GM19238 (cell line): ENCODE data around the gene TAC4.
"Not testable (repeated sequence)": the region's sequence is repeated elsewhere in the genome, so short reads cannot be mapped to it uniquely, and the experiment has no call there.

ENCODE experiments used
- DNase-seq: peaks from one replicate; pipeline ENCODE4 v3.0.0; 2011; ENCODE audit warnings: low spot score; ENCODE audit not compliant: insufficient read length

Gene TAC4

DNA sequence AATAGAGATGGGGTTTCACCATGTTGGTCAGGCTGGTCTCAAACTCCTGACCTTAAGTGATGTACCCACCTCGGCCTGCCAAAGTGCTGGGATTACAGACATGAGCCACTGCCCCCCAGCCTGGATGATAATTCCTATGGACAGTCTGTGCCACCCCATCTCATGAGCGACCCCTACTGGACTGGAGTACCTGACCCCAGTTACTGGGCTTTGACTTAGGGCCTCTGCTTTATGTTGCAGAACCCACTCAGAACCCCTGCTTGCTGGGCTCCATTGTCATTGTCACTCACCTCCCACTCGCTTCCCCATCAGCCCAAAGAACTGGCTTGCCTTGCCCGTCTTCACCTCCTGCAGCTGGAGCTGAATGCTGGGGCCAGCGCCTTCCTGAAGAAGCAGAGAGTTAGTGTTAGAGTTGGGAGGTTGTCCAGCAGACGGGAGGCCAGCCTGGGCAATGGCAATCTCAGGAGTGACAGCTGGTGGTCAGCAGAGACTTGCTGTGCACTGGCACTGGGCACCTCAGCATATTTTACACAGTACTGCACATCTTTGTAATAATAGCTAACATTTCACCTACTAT lies 4.0 kb downstream of the TAC4 start:
- DNase-seq, result no peak

DNA sequence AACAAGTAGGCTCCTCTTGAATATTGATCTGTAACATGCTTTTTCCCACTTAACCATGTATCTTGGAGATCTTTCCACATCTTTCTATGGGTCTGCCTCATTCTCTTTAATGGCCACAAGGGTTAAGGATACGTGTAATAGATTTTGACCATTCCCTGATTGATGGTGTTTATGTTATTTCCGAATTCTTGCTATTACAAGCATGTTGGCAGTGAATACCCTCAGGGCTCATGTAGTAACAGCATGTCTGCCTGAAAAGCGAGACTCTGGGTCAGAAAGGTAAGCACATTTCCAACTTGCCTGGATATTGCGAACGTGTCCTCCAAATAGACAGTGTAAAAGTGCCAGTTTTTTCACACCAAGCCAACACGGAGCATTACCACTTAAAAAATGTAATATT lies 5.0 kb downstream of the TAC4 start:
- DNase-seq, result no peak

DNA sequence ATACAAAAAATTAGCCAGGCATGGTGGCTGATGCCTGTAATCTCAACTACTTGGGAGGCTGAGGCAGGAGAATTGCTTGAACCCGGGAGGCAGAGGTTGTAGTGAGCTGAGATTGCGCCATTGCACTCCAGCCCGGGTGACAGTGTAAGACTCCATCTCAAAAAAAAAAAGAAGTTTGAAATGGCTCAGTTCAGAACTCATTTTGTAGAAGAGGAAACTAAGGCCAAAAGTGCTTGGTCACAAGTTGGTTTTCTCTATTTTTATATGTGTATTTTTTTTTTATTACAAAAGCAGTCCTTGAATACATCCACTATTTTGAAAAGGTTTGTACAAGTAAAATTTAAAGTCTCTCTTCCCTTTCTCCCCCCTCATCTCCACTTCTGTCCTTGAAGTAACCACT lies 5.5 kb downstream of the TAC4 start:
- no peak for DNase-seq

DNA sequence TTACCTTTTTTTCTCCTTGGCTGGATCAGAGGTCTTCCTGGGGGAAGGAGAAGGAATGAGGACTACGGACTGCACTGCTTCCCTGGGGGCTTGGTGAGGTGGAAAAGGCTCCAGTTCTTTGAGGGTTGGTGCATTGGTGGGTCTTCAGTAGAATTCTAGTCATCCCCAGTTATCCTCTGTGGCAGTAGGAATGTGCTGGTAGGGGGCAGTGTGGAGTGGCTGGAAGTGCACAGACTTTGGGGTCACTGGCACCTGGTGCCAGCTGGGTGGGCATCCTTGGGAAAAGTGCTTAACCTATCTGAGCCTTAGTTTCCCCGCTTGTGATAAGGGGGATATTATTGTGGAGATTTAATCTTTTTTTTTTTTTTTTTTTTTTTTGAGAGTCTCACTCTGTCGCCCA lies 6.3 kb downstream of the TAC4 start:
- no peak for DNase-seq

DNA sequence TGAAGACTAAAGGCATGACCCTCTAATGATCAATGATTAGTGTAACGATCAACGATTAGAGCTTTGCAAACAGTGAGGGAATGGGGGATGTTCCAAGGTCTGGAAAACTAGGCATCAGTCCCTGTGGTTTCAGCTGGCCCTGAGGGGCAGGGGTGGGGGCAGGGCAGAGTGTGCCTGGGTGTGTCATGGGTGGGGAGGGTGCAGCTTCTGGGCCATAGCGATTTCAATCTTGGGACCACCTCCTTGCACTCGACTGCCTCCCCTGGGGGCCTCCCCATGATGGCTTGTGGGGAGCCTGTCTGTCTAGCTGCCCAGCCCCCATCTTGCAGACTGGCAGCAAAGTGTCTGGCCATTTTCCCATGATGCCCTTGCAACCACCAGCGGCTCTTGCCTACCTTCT lies 8.4 kb downstream of the TAC4 start:
- no peak for DNase-seq

DNA sequence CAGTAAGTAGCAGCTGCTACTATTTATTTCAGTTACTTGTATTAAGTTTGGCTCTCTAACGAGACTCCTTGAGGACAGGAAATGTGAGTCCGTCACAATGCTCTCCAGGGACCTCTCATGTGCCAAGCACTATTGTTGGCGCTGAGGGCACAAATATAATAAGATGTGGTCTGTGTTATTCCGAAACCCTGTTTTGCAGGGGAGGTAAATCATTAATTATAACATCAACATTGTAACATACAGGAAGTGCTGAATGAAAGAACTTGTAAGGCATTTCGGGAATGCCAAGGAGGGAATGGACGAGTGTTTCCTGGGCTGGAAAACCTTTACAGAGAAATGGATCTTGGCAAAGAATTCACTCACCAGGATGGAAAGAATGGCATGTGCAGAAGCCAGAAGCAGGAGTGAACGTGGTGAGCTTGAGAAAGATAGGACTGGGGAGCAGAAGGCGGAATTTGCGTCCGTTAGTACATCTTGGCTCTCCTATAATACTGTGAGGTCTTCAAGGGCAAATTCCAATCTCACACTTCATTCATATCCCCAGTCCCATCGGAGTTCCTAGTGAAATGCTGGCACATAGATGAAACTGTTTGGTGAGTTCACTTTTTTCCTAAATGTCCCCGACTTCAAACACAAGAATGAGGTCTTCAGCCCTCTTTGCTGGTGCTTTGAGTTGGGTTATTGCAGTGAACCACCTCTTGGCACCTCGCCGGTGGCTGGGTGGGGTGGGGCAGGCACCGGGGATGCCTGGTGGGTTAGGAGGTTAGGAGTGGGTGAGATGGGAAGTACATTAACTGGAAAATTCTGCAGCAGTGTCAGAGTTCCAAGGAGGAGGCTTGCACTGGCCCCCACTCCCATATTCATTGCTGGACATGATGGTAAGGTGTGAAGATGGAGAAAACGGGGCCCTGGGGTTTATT lies 11.5 kb downstream of the TAC4 start:
- DNase-seq, result no peak

DNA sequence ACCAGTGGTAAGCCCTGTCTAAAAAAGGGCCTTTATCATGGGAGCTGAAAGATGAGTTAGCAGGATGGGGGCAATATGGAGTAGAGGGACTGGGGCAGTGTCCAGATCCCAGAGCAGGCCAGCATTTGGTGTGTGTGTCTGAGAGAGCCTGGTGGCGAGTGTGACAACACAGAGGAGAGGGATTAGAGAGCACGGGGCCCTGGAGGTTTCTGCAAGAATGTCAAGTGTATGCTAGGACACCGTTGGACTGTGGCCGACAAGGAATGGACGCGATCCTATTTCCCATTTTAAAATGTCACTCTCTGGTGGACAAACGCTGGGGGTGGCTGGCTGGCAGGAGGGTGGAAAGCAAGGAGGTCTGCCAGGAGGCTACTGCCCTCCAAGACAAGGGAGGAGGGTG lies 12.4 kb downstream of the TAC4 start:
- DNase-seq, result no peak

DNA sequence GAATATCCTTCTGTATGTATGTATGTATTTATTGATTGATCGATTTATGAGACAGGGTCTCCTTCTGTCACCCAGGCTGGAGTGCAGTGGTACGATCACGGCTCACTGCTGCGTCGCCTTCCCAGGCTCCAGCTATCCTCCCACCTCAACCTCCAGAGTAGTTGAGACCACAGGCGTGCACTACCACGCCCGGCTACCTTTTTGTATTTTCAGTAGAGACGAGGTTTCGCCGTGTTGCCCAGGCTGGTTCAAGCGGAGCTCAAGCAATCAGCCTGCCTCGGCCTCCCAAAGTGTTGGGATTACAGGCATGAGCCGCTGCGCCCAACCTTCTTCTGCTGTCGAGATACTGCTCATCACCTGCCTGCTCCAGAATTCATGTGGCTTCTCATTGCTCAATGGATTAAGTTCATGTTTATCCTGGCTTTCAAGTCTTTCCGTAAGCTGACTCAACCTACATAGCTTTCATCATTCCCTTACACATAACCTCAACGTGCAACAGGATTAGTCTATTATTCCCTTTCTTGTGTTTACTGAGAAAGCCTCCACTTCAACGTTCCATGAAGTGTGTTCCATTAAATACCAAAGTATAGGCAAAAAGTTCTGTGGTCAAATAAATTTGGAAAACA lies 13.6 kb downstream of the TAC4 start:
- no peak for DNase-seq

DNA sequence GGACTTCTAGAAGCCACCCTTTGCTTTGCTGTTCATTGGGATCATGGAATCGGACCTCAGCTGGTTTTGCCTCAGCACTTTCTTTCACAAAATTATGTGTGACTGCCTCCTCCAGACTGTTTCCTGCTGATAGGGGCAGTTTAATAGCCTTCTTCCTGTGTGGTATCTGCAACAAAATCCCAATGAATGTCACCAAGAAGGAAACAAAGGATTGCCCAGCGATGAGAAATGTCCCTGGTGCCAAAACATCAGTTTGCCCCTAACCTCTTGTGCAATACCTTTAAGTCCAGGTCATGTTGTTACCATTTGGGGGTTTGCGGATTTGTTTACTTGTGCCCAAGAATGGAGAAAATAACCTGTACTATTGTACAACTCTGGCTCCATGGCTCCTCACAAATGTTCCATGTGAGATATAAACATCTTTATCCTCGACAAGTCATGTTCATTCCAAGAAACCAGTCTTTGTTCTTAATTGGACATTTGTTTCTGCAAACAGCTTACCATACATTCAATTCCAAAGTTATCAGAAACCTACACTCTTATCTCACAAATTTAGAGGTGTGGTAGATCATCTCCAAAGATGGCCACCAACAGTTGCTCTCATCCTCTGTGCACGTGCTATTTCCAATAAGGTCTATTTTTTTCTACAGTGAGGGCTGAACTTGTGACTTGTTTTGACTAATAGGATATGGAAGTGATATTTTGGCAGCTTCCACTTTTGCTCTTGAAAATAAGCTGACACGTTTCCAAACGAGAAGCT lies 14.8 kb downstream of the TAC4 start:
- DNase-seq, result no peak

DNA sequence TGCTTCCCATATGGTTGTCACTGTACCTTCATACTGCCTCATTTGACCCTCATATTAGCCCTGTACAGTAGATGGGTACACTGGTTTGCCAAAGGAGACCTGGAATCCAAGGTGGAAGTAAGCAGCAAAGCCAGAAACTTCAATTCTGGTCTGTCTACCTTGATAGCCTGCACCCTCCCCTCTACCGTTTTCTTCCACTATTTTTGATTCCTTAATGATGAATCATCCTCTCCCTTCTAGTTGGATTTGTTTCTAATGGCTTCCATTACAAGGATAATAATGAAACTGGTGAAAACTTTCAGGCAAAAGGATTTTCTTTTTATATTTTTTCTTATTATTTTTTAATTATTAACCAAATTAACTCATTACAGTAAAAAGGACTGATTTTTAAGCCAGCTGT lies 17.3 kb downstream of the TAC4 start:
- DNase-seq, result no peak

DNA sequence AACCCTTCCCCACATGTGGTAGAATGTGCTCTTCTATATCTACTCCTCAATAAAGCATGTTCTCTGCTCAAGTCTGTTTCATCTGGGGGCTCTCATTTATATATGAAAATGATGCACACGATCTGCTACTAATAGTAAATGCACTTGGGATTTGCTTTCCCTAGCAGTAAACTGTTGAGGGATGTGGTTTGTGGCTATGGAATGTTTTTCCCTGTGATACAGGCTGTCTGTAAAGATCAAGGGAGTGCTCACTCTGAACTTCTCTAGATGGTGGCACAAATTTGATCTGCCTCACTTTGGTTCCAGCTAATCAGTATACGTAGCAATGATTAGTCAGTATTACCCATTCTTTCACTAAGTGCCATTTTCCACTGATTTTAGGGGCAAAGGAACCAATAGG lies 18.8 kb downstream of the TAC4 start:
- DNase-seq, result no peak

DNA sequence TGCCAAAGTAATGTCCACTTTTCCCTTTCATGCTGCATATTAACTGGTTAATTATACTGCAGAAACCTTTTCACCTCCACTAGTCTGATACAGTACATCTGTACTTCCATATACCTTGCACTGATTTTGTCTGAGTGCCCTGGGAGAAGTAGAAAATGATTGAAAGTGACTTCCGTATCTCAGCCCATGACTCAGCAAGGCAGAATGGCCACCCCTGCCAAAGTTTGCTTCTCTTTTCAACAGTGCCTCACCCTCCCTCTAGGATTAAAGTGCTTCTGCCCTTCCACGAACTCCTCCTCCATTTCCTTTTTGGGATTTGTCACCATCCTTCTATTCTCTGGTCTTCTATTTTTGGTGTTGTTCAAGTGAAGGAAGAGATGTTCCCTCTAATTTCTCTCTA lies 19.5 kb downstream of the TAC4 start:
- not testable (repeated sequence) for DNase-seq

DNA sequence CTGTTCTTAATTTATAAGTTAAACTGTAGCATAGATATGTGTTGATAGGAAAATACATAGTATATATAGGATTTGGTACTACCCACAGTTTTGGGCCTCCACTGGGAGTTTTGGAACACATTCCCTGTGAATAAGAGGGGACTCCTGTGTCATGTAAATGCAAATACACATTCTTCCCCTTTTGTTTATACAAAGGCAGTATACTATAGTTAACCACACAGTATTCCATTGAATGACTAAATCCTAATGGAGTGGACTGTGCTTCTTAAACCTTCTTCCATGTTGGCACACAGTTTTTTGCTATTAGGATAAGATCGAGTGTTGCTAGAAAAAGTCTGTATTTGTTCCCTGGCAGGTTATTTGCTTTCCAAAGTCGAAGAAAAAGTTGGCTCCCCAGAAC lies 22.2 kb downstream of the TAC4 start:
- no peak for DNase-seq

DNA sequence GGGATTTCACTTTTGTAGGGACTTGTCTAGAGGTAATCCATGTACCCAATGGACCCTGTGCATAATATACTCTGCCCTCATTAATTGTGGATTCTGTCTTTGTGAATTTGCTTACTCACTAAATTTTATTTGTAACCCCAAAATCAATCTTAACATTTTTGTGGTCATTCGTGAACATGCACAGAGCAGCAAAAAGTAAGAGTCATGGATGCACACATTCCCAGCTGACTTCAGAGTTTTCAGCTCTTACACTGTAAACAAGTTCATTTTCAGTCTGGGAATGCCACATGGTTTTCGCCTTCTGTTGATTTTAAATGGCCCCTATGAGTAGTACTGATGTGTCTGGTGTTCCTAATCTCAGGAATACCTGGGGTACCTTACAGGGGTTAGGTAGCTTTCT lies 24.3 kb downstream of the TAC4 start:
- no peak for DNase-seq

DNA sequence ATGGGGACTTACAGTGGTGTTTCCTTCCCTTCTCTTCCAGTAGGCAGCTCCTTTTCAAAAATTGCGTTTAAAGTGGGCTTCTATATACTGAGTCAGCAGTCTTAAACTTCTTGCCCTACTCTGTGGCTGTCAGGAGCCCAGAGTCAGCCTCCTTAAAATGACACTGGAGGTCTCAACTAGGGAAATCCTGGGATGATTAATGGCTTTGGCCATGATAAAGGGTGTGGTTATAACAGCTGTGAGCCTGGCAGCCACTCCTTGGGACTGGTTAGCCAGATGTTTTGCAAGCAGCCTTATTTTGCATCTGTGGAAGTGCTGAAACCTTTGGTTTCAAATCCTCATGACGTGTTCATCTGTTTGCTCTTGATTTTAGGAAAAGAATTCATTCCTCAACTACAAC lies 25.0 kb downstream of the TAC4 start:
- no peak for DNase-seq

DNA sequence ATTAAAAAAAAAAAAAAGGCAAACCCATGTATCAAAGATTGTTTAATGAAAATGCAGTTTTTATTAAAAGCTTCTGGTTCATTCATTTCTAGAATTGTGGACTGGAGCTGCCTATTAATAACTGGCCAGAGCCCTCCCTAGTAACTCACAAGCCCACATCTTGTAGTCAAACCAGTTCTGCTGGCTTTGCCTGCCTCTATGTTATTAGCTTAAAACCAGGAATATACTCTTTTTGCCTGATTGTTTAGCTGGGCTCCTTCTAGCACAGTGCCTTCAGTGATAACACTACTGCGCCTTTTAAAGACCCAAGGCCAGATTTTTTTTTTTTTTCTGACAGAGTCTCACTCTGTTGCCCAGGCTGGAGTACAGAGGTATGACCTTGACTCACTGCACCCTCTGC lies 26.0 kb downstream of the TAC4 start:
- no peak for DNase-seq

DNA sequence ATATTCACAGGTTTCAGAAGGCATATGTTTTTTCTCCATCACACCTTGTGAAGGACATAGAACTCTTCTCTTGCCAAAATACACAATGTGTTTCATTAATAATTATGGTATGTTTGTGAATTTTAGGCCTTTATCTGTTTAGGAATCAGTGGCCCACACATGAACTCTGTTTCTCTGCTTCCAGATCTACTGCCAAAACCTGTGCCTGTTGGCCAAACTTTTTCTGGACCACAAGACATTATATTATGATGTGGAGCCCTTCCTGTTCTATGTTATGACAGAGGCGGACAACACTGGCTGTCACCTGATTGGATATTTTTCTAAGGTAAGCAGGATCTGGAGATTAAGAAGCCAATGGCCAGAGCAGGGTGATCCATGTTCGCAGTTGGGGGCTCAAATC lies 26.4 kb downstream of the TAC4 start:
- no peak for DNase-seq

DNA sequence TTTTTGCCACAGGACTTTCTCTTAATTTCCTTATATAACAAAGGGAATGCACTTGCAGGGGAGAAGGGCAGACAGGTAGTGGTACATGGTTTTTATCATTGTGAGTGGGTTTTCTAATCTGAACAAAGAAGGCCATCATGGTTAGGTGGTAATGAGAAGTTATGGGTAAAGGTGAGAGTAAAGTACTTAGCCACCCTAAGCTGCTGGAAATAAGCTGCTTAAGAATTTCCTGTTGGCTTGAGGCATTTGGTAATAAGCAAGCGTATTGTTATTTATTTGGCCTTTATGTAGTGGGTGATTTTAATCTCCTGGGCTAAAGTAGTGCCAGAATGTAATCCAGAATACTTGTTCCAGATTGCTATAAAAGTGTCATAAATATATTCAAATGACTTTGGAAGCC lies 27.1 kb downstream of the TAC4 start:
- no peak for DNase-seq

DNA sequence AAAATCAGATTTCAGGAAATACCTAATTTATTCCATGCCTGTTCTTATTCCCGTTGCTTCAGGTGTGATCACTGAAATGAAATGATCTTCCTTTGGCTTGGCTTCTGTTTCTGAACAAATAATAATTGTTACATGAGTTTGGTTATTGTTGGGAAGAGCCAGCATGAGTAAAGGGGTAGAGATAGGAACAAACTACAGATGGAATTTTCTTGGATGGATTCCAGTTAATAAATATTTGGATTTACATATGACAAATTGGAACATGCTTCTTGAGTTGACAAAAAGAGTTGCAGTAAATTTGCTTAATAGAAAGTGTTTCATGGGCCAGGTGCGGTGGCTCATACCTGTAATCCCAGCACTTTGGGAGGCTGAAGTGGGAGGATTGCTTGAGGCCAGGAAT lies 28.2 kb downstream of the TAC4 start:
- no peak for DNase-seq

DNA sequence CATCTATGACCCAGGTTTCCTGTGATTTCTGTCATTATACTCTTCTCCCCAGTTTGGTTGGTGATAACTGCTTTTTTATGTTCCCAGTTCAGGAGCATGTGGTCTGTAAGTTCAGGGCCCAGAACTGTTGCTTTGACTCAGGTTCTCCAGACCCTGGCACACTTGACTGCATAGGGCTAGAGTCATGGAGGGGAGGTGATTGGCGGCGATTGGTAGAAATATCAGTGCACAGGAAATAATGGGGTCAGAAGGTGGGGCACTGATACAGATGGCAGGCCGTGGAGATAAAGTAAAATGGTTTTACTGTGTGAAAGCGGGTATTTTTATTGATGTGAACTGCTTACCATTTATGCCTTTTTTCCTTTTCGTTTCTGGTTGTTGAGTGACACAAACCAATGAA lies 28.7 kb downstream of the TAC4 start:
- DNase-seq, result no peak

DNA sequence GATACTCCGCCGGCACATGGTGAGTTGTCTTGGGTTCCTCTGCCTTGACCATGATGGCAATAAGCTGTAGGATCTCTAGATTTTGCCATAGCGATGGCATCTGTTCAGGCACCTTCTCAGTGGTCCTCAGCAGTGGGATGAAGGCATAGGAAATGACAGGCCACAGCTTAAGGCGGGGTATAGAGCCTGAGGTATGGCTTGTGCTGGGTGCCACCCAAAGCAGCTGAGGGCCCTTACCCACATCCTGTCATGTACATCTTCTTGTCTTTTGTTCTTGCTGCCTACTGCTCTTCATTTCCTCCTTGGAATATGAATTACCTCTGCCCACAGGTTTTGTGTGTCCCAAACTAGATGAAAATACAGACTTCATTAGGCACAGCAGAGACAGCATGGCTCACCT lies 29.9 kb downstream of the TAC4 start:
- DNase-seq, result no peak

DNA sequence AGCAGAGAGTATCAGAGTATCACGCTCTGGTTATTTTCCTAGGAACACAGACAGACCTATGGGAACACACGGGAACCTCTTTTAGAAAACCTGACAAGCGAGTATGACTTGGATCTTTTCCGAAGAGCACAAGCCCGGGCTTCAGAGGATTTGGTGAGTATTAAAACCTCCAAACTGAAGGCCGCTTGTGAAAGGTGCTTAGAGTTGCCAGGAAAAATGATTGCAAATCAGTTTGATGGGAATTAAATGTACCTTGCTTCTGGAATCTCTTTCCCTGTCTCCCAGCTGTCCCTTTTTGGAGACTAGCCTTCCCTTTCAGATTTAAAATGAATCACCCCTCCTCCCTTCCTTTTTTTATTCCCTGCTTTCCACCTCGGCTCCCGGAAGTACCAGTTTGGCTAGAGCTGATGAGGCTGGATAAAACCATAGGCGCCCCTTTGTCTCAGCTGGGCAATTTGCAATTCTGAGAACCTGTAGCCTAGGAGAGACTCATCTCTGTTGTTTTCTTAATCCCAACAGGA lies 32.0 kb downstream of the TAC4 start:
- DNase-seq, result no peak
